Stimulated activated CD8-positive, alpha-beta memory T cell treated with anti-CD3 and anti-CD28 coated beads, Interleukin-2, amount 100 ng/mL, for 1 hour (primary cell): ENCODE data around the gene BEND5.

Source experiments
- DNase-seq, 2 donors: peaks; one replicate each; pipeline ENCODE4 v3.0.0-alpha.2; 2020; ENCODE audit warnings: low read depth in 2 of 2

The BEND5 gene

GRCh38 chr1:48776393-48777218 is at the start of gene BEND5:
BEND5 (minus strand) TSS chr1:48776891; CDS start chr1:48776831, 60 bp downstream.
- peak; percentile 24 to 38 for DNase-seq

- DNase-seq = no peak
These were observed 46.5 kb upstream of the BEND5 start for GRCh38 chr1:48823168-48823567.

GRCh38 chr1:48820491-48820890 is 43.8 kb upstream of the BEND5 start:
- DNase-seq = no peak

GRCh38 chr1:48817505-48818114 is 40.9 kb upstream of the BEND5 start:
- DNase-seq = no peak

GRCh38 chr1:48810740-48811139 is 34.0 kb upstream of the BEND5 start:
- DNase-seq = no peak

GRCh38 chr1:48808496-48808895 is 31.8 kb upstream of the BEND5 start:
- DNase-seq = no peak

GRCh38 chr1:48807554-48808260 is 31.0 kb upstream of the BEND5 start:
- DNase-seq = no peak

GRCh38 chr1:48803474-48803873 is 26.8 kb upstream of the BEND5 start:
- DNase-seq = no peak

- DNase-seq = no peak
These were observed 18.1 kb upstream of the BEND5 start for GRCh38 chr1:48794816-48795215.

GRCh38 chr1:48793863-48794262 is 17.2 kb upstream of the BEND5 start:
- no peak for DNase-seq

- DNase-seq = no peak
These were observed 16.3 kb upstream of the BEND5 start for GRCh38 chr1:48792961-48793360.

- DNase-seq = no peak
These were observed 13.7 kb upstream of the BEND5 start for GRCh38 chr1:48790397-48790796.

GRCh38 chr1:48789903-48790302 is 13.2 kb upstream of the BEND5 start:
- DNase-seq = no peak

- DNase-seq = no peak
These were observed 9.2 kb upstream of the BEND5 start for GRCh38 chr1:48785869-48786268.

GRCh38 chr1:48784301-48784700 is 7.6 kb upstream of the BEND5 start:
- DNase-seq = no peak

- no peak for DNase-seq
These were observed 666 bp upstream of the BEND5 start for GRCh38 chr1:48777219-48777895.

- DNase-seq = no peak
These were observed 779 bp downstream of the BEND5 start for GRCh38 chr1:48775831-48776392.

GRCh38 chr1:48773133-48773532 is 3.6 kb downstream of the BEND5 start:
- DNase-seq = no peak

GRCh38 chr1:48772211-48772610 is 4.5 kb downstream of the BEND5 start:
- no peak for DNase-seq

- DNase-seq = no peak
These were observed 5.1 kb downstream of the BEND5 start for GRCh38 chr1:48771561-48771960.

GRCh38 chr1:48767975-48768510 is 8.6 kb downstream of the BEND5 start:
- no peak for DNase-seq

- no peak for DNase-seq
These were observed 11.4 kb downstream of the BEND5 start for GRCh38 chr1:48765335-48765734.
